Glutamatergic neuron (in vitro differentiated cells): Measurements from ENCODE around the gene ZFHX3. TPM values are rescaled to one million over a fixed set of nuclear protein-coding genes. Genes with fewer than 3 reads are reported as not detected.

Experiments used
- DNase-seq: peaks from one replicate; pipeline ENCODE4 v3.0.0; 2022
- H3K27ac Mint-ChIP-seq: one replicate; pipeline ENCODE4 v1.8.0; 2020; ENCODE audit warnings: mild to moderate bottlenecking, mixed read lengths, inconsistent platforms; ENCODE audit not compliant: unreplicated experiment
- H3K27me3 Mint-ChIP-seq: one replicate; pipeline ENCODE4 v1.8.0; 2020; ENCODE audit warnings: mild to moderate bottlenecking, moderate library complexity, mixed read lengths, inconsistent platforms; ENCODE audit not compliant: unreplicated experiment
- H3K36me3 Mint-ChIP-seq: one replicate; pipeline ENCODE4 v1.8.0; 2020; ENCODE audit warnings: mild to moderate bottlenecking, mixed read lengths, inconsistent platforms; ENCODE audit not compliant: unreplicated experiment
- H3K4me1 Mint-ChIP-seq: one replicate; pipeline ENCODE4 v1.8.0; 2020; ENCODE audit warnings: mild to moderate bottlenecking, low read depth, mixed read lengths, inconsistent platforms; ENCODE audit not compliant: unreplicated experiment
- H3K4me3 Mint-ChIP-seq: one replicate; pipeline ENCODE4 v1.8.0; 2020; ENCODE audit warnings: mild to moderate bottlenecking, mixed read lengths, inconsistent platforms; ENCODE audit not compliant: unreplicated experiment
- H3K9me3 Mint-ChIP-seq: one replicate; pipeline ENCODE4 v1.8.0; 2020; ENCODE audit warnings: mild to moderate bottlenecking, moderate library complexity, mixed read lengths, inconsistent platforms; ENCODE audit not compliant: unreplicated experiment
- CTCF ChIP-seq: fragments of 200-600 bp; sonication (generic); IDR thresholded peaks from one replicate; pipeline ENCODE4 v1.5.0; 2021; ENCODE audit not compliant: partially characterized antibody, unreplicated experiment
- total RNA-seq: library from RNA; stranded (reverse); fragmentation: NEBNext Ultra II Directional; extraction: Animal tissue kit (Norgen Biotek cat#: 25700); gene quantifications from one replicate; pipeline ENCODE4 v1.2.1, GENCODE V29; 2021; ENCODE audit not compliant: unreplicated experiment

The ZFHX3 gene
- total RNA-seq, 1 donor from 2014 or later: 6.8 TPM

- H3K27ac Mint-ChIP-seq: no peak overlapping the region
- DNase-seq: no peak
- no peaks in the 10 kb centered on the region for H3K4me1 Mint-ChIP-seq
- no peaks in the 10 kb centered on the region for H3K36me3 Mint-ChIP-seq
- no peaks in the 10 kb centered on the region for H3K27me3 Mint-ChIP-seq
- TF ChIP-seq CTCF: no peak
- H3K4me3 Mint-ChIP-seq: no peak overlapping the region
- H3K9me3 Mint-ChIP-seq: peaks cover 3% of the 10 kb centered on the region
These were observed 212.8 kb downstream of the ZFHX3 start for GRCh38 chr16:72835086-72835485.

- Mint-ChIP-seq H3K27me3 (no peaks in the 10 kb centered on the region), H3K36me3 (no peaks in the 10 kb centered on the region), H3K9me3 (peaks cover under 1% of the 10 kb centered on the region), H3K27ac (no peak overlapping the region), H3K4me1 (no peaks in the 10 kb centered on the region), H3K4me3 (no peak overlapping the region)
- TF ChIP-seq CTCF: no peak
- no peak for DNase-seq
These were observed 213.4 kb downstream of the ZFHX3 start for GRCh38 chr16:72834499-72834898.

GRCh38 chr16:72833969-72834368 is 214.0 kb downstream of the ZFHX3 start:
- Mint-ChIP-seq H3K27me3 (no peaks in the 10 kb centered on the region), H3K27ac (no peak overlapping the region), H3K36me3 (no peaks in the 10 kb centered on the region), H3K4me1 (no peaks in the 10 kb centered on the region), H3K9me3 (no peaks in the 10 kb centered on the region), H3K4me3 (no peak overlapping the region)
- DNase-seq: no peak
- no peak for TF ChIP-seq CTCF

- Mint-ChIP-seq H3K36me3 (no peaks in the 10 kb centered on the region), H3K27me3 (no peaks in the 10 kb centered on the region), H3K27ac (no peak overlapping the region), H3K4me3 (no peak overlapping the region), H3K4me1 (no peaks in the 10 kb centered on the region), H3K9me3 (no peaks in the 10 kb centered on the region)
- DNase-seq: no peak
- TF ChIP-seq CTCF: no peak
These were observed 214.4 kb downstream of the ZFHX3 start for GRCh38 chr16:72833482-72833881.

GRCh38 chr16:72832621-72833248 is 215.2 kb downstream of the ZFHX3 start:
- TF ChIP-seq CTCF: peak; percentile 96
- Mint-ChIP-seq H3K27me3 (no peaks in the 10 kb centered on the region), H3K36me3 (no peaks in the 10 kb centered on the region), H3K4me1 (no peaks in the 10 kb centered on the region), H3K27ac (no peak overlapping the region), H3K9me3 (no peaks in the 10 kb centered on the region), H3K4me3 (no peak overlapping the region)
- peak; percentile 92 for DNase-seq
